H1 (cell line): ENCODE results near the gene DMXL1. TPM values are rescaled to one million over a fixed set of nuclear protein-coding genes. Genes with fewer than 3 reads are reported as not detected.

Source experiments
- CTCF ChIA-PET: fragments of 300-600 bp; sonication (Branson Sonifier 250); formaldehyde crosslinking; loops from one replicate; lab custom pipeline; 2021; ENCODE audit not compliant: partially characterized antibody; lab: Charles Lee
- POLR2A ChIA-PET: fragments of 300-600 bp; sonication (Branson Sonifier 250); formaldehyde crosslinking; loops from one replicate; lab custom pipeline; 2021; ENCODE audit warnings: inconsistent platforms; ENCODE audit not compliant: partially characterized antibody; lab: Charles Lee
- DNase-seq, 2 experiments: peaks; one replicate each; pipeline versions ENCODE4 v3.0.0 to v3.0.0-alpha.2; 2010 to 2022; ENCODE audit warnings: low spot score in 2 of 2, low read depth in 1 of 2, mixed read lengths in 1 of 2
- FAIRE-seq: peaks from 2 replicates; lab custom pipeline; 2011; peaks lifted over from hg19 to GRCh38; lab: Jason Lieb, UNC
- H2AFZ ChIP-seq: 2 replicates; pipeline ENCODE4 v1.8.1; 2012; ENCODE audit warnings: low read length, inconsistent platforms
- H2AK5ac ChIP-seq: 2 replicates; pipeline ENCODE4 v1.6.1; 2013; ENCODE audit warnings: low read depth, low read length
- H2BK120ac ChIP-seq: replicated peaks from 2 replicates; pipeline ENCODE3; 2013; ENCODE audit warnings: low read depth, low read length, inconsistent platforms
- H2BK12ac ChIP-seq: 2 replicates; pipeline ENCODE4 v1.6.1; 2013; ENCODE audit warnings: low read depth, low read length
- H2BK15ac ChIP-seq: 2 replicates; pipeline ENCODE4 v1.6.1; 2013; ENCODE audit warnings: low read length
- H2BK20ac ChIP-seq: 2 replicates; pipeline ENCODE4 v1.6.1; 2013; ENCODE audit warnings: low read length
- H2BK5ac ChIP-seq: 2 replicates; pipeline ENCODE4 v1.6.1; 2013; ENCODE audit warnings: low read depth, low read length
- H3K14ac ChIP-seq: 2 replicates; pipeline ENCODE4 v1.6.1; 2013; ENCODE audit warnings: inconsistent platforms; ENCODE audit not compliant: insufficient read length
- H3K18ac ChIP-seq: 2 replicates; pipeline ENCODE4 v1.6.1; 2013; ENCODE audit warnings: low read length; ENCODE audit errors: extremely low read depth
- H3K23ac ChIP-seq: 2 replicates; pipeline ENCODE4 v1.6.1; 2013; ENCODE audit warnings: inconsistent platforms; ENCODE audit not compliant: insufficient read length
- H3K23me2 ChIP-seq: 2 replicates; pipeline ENCODE4 v1.6.1; 2013; ENCODE audit warnings: low read depth, low read length
- H3K27ac ChIP-seq: 2 replicates; pipeline ENCODE4 v1.6.1; 2011; ENCODE audit warnings: low read depth, low read length, inconsistent platforms
- H3K27me3 ChIP-seq, 4 experiments: replicated peaks in 1 of 4; 1 replicate in 1 of 4; 2 replicates in 3 of 4; pipeline versions ENCODE4 v1.6.1 to v1.8.1; 2011 to 2013; ENCODE audit warnings: low read length in 3 of 4, mild to moderate bottlenecking in 3 of 4, inconsistent platforms in 2 of 4, mixed read lengths in 2 of 4, moderate library complexity in 1 of 4; ENCODE audit not compliant: control insufficient read depth in 3 of 4, insufficient read depth in 3 of 4; ENCODE audit errors: extremely low read depth in 1 of 4
- H3K36me3 ChIP-seq, 4 experiments: 2 replicates each; pipeline versions ENCODE4 v1.6.1 to v1.8.1; 2011 to 2013; ENCODE audit warnings: mild to moderate bottlenecking in 4 of 4, low read length in 3 of 4, moderate library complexity in 2 of 4, control low read depth in 1 of 4, inconsistent platforms in 1 of 4; ENCODE audit not compliant: insufficient read depth in 4 of 4, control insufficient read depth in 2 of 4
- H3K4ac ChIP-seq: replicated peaks from 2 replicates; pipeline ENCODE3; 2013; ENCODE audit warnings: low read length, low read depth, mixed read lengths, inconsistent platforms; ENCODE audit not compliant: insufficient read length
- H3K4me1 ChIP-seq, 4 experiments: replicated peaks in 1 of 4; 1 replicate in 1 of 4; 2 replicates in 3 of 4; pipeline versions ENCODE4 v1.6.1 to v1.8.1; 2011 to 2013; ENCODE audit warnings: low read length in 3 of 4, inconsistent platforms in 2 of 4, mixed read lengths in 1 of 4; ENCODE audit not compliant: insufficient read depth in 4 of 4, control insufficient read depth in 3 of 4
- H3K4me2 ChIP-seq, 2 experiments: 2 replicates each; pipeline versions ENCODE4 v1.6.1 to v1.8.1; 2011 to 2013; ENCODE audit warnings: low read depth in 2 of 2, low read length in 2 of 2, control low read depth in 1 of 2, inconsistent platforms in 1 of 2, mild to moderate bottlenecking in 1 of 2; ENCODE audit not compliant: insufficient read depth in 1 of 2
- H3K4me3 ChIP-seq, 4 experiments: fragments of 200-600, 300-600 bp in 1 of 4; sonication (generic), shearing (Covaris generic), sonication (Bioruptor Twin) in 1 of 4; 2 replicates each; pipeline versions ENCODE4 v1.5.1 to v1.8.1; 2011 to 2016; ENCODE audit warnings: low read length in 4 of 4, low read depth in 3 of 4, control low read depth in 2 of 4, inconsistent platforms in 2 of 4, mild to moderate bottlenecking in 2 of 4, mixed read lengths in 1 of 4, moderate library complexity in 1 of 4; ENCODE audit not compliant: insufficient read depth in 2 of 4; ENCODE audit errors: extremely low read depth in 1 of 4
- H3K56ac ChIP-seq: replicated peaks from 2 replicates; pipeline ENCODE3; 2013; ENCODE audit warnings: low read depth, mild to moderate bottlenecking, mixed read lengths, low read length, inconsistent platforms; ENCODE audit not compliant: insufficient read length
- H3K79me1 ChIP-seq: 2 replicates; pipeline ENCODE4 v1.6.1; 2013; ENCODE audit warnings: low read depth, low read length, control low read depth
- H3K79me2 ChIP-seq, 2 experiments: 2 replicates each; pipeline versions ENCODE4 v1.6.1 to v1.8.1; 2012 to 2013; ENCODE audit warnings: low read length in 2 of 2, mild to moderate bottlenecking in 2 of 2, inconsistent platforms in 1 of 2; ENCODE audit not compliant: insufficient read depth in 2 of 2, control insufficient read depth in 1 of 2
- H3K9ac ChIP-seq, 4 experiments: replicated peaks in 1 of 4; 1 replicate in 1 of 4; 2 replicates in 3 of 4; pipeline versions ENCODE4 v1.6.1 to v1.8.1; 2011 to 2013; ENCODE audit warnings: low read depth in 3 of 4, low read length in 3 of 4, control low read depth in 2 of 4, mild to moderate bottlenecking in 2 of 4, moderate library complexity in 2 of 4, inconsistent platforms in 1 of 4; ENCODE audit errors: extremely low read depth in 1 of 4
- H3K9me3 ChIP-seq, 2 experiments: 2 replicates each; pipeline versions ENCODE4 v1.6.1 to v1.8.1; 2012 to 2013; ENCODE audit warnings: mild to moderate bottlenecking in 2 of 2, moderate library complexity in 2 of 2, control low read depth in 1 of 2, inconsistent platforms in 1 of 2, low read depth in 1 of 2, low read length in 1 of 2, mixed read lengths in 1 of 2; ENCODE audit not compliant: insufficient read depth in 2 of 2
- H4K20me1 ChIP-seq, 2 experiments: replicated peaks in 1 of 2; 2 replicates each; pipeline versions ENCODE3 to v1.8.1; 2011 to 2013; ENCODE audit warnings: inconsistent platforms in 2 of 2, low read length in 2 of 2, mild to moderate bottlenecking in 1 of 2; ENCODE audit not compliant: insufficient read depth in 2 of 2, control insufficient read depth in 1 of 2
- H4K5ac ChIP-seq: 2 replicates; pipeline ENCODE4 v1.6.1; 2013; ENCODE audit warnings: low read length, low read depth, mixed read lengths, inconsistent platforms; ENCODE audit not compliant: insufficient read length
- H4K8ac ChIP-seq: 2 replicates; pipeline ENCODE4 v1.8.0; 2013; ENCODE audit warnings: mild to moderate bottlenecking, moderate library complexity, low read length, inconsistent platforms; ENCODE audit not compliant: insufficient read depth; ENCODE audit errors: extremely low read depth
- H4K91ac ChIP-seq: replicated peaks from 2 replicates; pipeline ENCODE3; 2013; ENCODE audit warnings: low read length, mixed read lengths, inconsistent platforms; ENCODE audit not compliant: insufficient read length
- CTBP2 ChIP-seq: IDR thresholded peaks from 2 replicates; pipeline ENCODE4 v1.7.0; 2011; ENCODE audit warnings: borderline replicate concordance, mild to moderate bottlenecking, moderate library complexity, mixed read lengths, low read length; ENCODE audit not compliant: insufficient read depth, insufficient read length
- EZH2 ChIP-seq: fragments of 200-600 bp; sonication (generic); IDR thresholded peaks from 2 replicates; pipeline ENCODE4 v1.7.1; 2012; ENCODE audit warnings: low read depth, mild to moderate bottlenecking, moderate library complexity, low read length, inconsistent platforms; ENCODE audit not compliant: severe bottlenecking
- GTF2F1 ChIP-seq: IDR thresholded peaks from 2 replicates; pipeline ENCODE4 v1.6.1; 2012; ENCODE audit warnings: low read depth, low read length, improper control_type of control experiment, borderline replicate concordance
- HDAC2 ChIP-seq, 2 experiments: fragments of 300-600 bp in 1 of 2; sonication (generic) in 1 of 2; IDR thresholded peaks; 2 replicates each; pipeline ENCODE4 v1.6.1; 2011 to 2012; ENCODE audit warnings: low read depth in 2 of 2, low read length in 2 of 2, mild to moderate bottlenecking in 2 of 2, moderate library complexity in 2 of 2, borderline replicate concordance in 1 of 2, inconsistent platforms in 1 of 2
- KDM5A ChIP-seq: fragments of 200-600 bp; IDR thresholded peaks from 2 replicates; pipeline ENCODE4 v1.7.1; 2012; ENCODE audit warnings: mild to moderate bottlenecking, low read length, inconsistent platforms, mixed read lengths
- PHF8 ChIP-seq: fragments of 200-600 bp; sonication (generic); conservative IDR thresholded peaks from 2 replicates; pipeline ENCODE4 v1.7.1; 2012; ENCODE audit warnings: low read depth, mild to moderate bottlenecking, inconsistent platforms, low read length, moderate library complexity
- POLR2AphosphoS5 ChIP-seq: IDR thresholded peaks from 2 replicates; pipeline ENCODE4 v1.6.1; 2011; ENCODE audit warnings: low read depth, low read length
- RNF2 ChIP-seq: fragments of 200-900, 300-1000 bp; sonication (generic); IDR thresholded peaks from 2 replicates; pipeline ENCODE4 v1.7.1; 2016; ENCODE audit warnings: borderline replicate concordance, low read depth, mild to moderate bottlenecking, antibody characterized with exemption, low read length; ENCODE audit not compliant: poor library complexity, severe bottlenecking; ENCODE audit errors: missing control alignments
- TBP ChIP-seq: IDR thresholded peaks from 2 replicates; pipeline ENCODE4 v1.6.1; 2011; ENCODE audit warnings: low read depth, low read length, improper control_type of control experiment
- WGBS, 2 experiments: shearing (Covaris generic) in 1 of 2; methylation state at CpG; one replicate each; pipeline versions ENCODE4 v1.1.6 to v1.1.7; 2013 to 2015; ENCODE audit warnings: low lambda C conversion rate in 2 of 2, mixed read lengths in 2 of 2, inconsistent platforms in 1 of 2, low coverage in 1 of 2, missing lambda C conversion rate in 1 of 2; ENCODE audit not compliant: insufficient replicate concordance in 2 of 2, insufficient coverage in 1 of 2, insufficient read length in 1 of 2; ENCODE audit errors: extremely low coverage in 1 of 2, missing lambda C conversion rate in 1 of 2; 5-methylcytosine and 5-hydroxymethylcytosine counted together
- polyA plus RNA-seq, 7 experiments: library from polyadenylated mRNA; depleted of rRNA in 3 of 7; stranded (reverse) in 5 of 7; unstranded in 2 of 7; fragments of >200 nt in 5 of 7; fragments of 200-250 nt in 2 of 7; gene quantifications; 1 replicate in 5 of 7; 2 replicates in 1 of 7; 4 replicates in 1 of 7; pipeline versions ENCODE4 v1.2.1 to v1.2.3, GENCODE V29; 2011 to 2013; ENCODE audit warnings: missing spikeins in 2 of 7, mixed read lengths in 2 of 7
- total RNA-seq: library from RNA; stranded (reverse); fragmentation: NEBNext Ultra II Directional; extraction: Animal tissue kit (Norgen Biotek cat#: 25700); gene quantifications from 2 replicates; pipeline ENCODE4 v1.2.1, GENCODE V29; 2021
- TF ChIP-seq, protein P1 (sequence below), 3 experiments: IDR thresholded peaks; 1 replicate in 2 of 3; 2 replicates in 1 of 3; pipeline versions ENCODE4 v1.5.1 to v1.6.1; 2011; ENCODE audit warnings: low read length in 3 of 3, mild to moderate bottlenecking in 3 of 3, inconsistent platforms in 2 of 3, low read depth in 1 of 3, moderate library complexity in 1 of 3; ENCODE audit not compliant: insufficient read depth in 1 of 3; ENCODE audit errors: control extremely low read depth in 1 of 3

The DMXL1 gene
- total and polyA plus RNA-seq, 2 of the 8 experiments (the other 6 are each of a cell fraction or from before 2014, with no cell fraction given): 10.1 to 43.9 TPM

DNA sequence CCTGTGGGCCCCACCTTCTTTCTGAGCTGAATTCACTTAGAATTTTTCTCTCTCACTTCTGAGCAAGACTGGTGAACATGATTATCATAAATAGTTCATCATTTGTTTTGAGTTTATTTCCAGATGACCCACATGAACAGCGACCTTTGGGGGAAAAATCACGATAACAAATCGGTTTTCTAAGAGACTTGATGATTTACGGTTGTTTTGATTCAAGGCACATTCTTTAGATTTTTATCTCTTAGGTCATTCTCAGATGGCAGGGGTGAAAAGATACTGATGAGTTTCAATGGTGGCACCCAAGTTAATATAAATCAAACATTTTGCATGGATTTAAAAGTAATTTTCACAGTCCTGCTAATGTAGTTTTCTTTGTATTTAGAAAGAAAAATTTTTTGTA, 95.1 kb downstream of the DMXL1 start:
- Histone ChIP-seq H2BK5ac (peak overlapping the region; percentile 41; the same call in 1 of the 2 replicates), H2AK5ac (no peak overlapping the region), H4K20me1 (no peaks in the 10 kb centered on the region), H3K27ac (no peak overlapping the region), H3K56ac (no peak overlapping the region), H2BK15ac (no peak overlapping the region), H3K79me1 (peaks cover 4% of the 10 kb centered on the region; the same call in 1 of the 2 replicates), H3K18ac (no peak overlapping the region), H4K91ac (no peak overlapping the region), H3K23me2 (no peaks in the 10 kb centered on the region), H3K4ac (no peak overlapping the region), H2BK120ac (no peak overlapping the region), H4K5ac (peak overlapping the region; percentile 13), H3K23ac (no peak overlapping the region), H3K14ac (no peak overlapping the region), H3K4me3 (peak overlapping the region in 1 of 4 experiments; percentile 5; a peak in 1 of 8 replicates), H3K4me1 (no peaks in the 10 kb centered on the region; a peak in 2 of 7 replicates), H3K79me2 (no peaks in the 10 kb centered on the region), H3K9ac (no peak overlapping the region), H2BK20ac (no peak overlapping the region), H3K9me3 (peaks cover 6 to 8% of the 10 kb centered on the region in 2 experiments; a peak in 3 of 4 replicates), H3K36me3 (peaks cover 0 to 24% (median 10%) of the 10 kb centered on the region in 4 experiments; a peak in 3 of 8 replicates), H3K27me3 (no peaks in the 10 kb centered on the region), H4K8ac (no peak overlapping the region), H2BK12ac (no peak overlapping the region), H2AFZ (no peak overlapping the region), H3K4me2 (no peak overlapping the region)
- no peak for DNase-seq
- no peak for FAIRE-seq
- ChIA-PET CTCF (no interaction called here), POLR2A (no interaction called here)
- 84% methylated on average over 4 of the region's 4 CpGs; no CpG with 5 or more reads in 1 of the 2 experiments for WGBS, 2 experiments
- TF ChIP-seq PHF8 (no peak), GTF2F1 (no peak), TBP (no peak), CTBP2 (no peak), KDM5A (no peak), EZH2 (no peak), POLR2AphosphoS5 (no peak), HDAC2 (IDR thresholded peaks at IDR 0.05; ENCODE audit: borderline replicate concordance in 1 of 2, low read depth in 2 of 2, low read length in 2 of 2) (no peak), RNF2 (no peak)
- TF ChIP-seq, protein P1, sequence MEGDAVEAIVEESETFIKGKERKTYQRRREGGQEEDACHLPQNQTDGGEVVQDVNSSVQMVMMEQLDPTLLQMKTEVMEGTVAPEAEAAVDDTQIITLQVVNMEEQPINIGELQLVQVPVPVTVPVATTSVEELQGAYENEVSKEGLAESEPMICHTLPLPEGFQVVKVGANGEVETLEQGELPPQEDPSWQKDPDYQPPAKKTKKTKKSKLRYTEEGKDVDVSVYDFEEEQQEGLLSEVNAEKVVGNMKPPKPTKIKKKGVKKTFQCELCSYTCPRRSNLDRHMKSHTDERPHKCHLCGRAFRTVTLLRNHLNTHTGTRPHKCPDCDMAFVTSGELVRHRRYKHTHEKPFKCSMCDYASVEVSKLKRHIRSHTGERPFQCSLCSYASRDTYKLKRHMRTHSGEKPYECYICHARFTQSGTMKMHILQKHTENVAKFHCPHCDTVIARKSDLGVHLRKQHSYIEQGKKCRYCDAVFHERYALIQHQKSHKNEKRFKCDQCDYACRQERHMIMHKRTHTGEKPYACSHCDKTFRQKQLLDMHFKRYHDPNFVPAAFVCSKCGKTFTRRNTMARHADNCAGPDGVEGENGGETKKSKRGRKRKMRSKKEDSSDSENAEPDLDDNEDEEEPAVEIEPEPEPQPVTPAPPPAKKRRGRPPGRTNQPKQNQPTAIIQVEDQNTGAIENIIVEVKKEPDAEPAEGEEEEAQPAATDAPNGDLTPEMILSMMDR (IDR thresholded peaks at IDR 0.05; ENCODE audit: control extremely low read depth in 1 of 3, insufficient read depth in 1 of 3, low read depth in 1 of 3, low read length in 3 of 3): no peak
